HepG2 (cell line): ENCODE data around the gene SLC5A12. TPM values are rescaled to one million over a fixed set of nuclear protein-coding genes. Genes with fewer than 3 reads are reported as not detected.

Experiments
- ATAC-seq: fragments of 200-7000 bp; cut with Tn5 transposase; 3 replicates; pipeline ENCODE4 v1.9.1; 2020; ENCODE audit warnings: mild to moderate bottlenecking, moderate library complexity
- BruUV-seq: library from RNA; stranded (reverse); fragments of 400-500 nt; replicated peaks from 2 replicates; lab custom pipeline; 2021; lab: Mats Ljungman, UMichigan
- CTCF ChIA-PET: fragments of 300-600 bp; formaldehyde crosslinking; extraction: SDS; loops from one replicate; lab custom pipeline; 2021; ENCODE audit warnings: low total read pairs, inconsistent platforms, low intra/inter-chr PET ratio; lab: Yijun Ruan, JAX
- POLR2A ChIA-PET: fragments of 350-600 bp; sonication (Branson Sonifier 250); formaldehyde crosslinking; loops from one replicate; lab custom pipeline; 2020; ENCODE audit warnings: antibody characterized with exemption, inconsistent platforms; lab: Yijun Ruan, JAX
- DNase-seq: peaks from one replicate; pipeline ENCODE4 v3.0.0-alpha.2; 2015; ENCODE audit warnings: low spot score
- FAIRE-seq: peaks from 3 replicates; lab custom pipeline; 2011; peaks lifted over from hg19 to GRCh38; lab: Jason Lieb, UNC
- H2AFZ ChIP-seq: one replicate; pipeline ENCODE4 v1.6.1; 2011; ENCODE audit warnings: low read length, inconsistent platforms
- H3K27ac ChIP-seq: fragments of 300-600 bp; 3 replicates; pipeline ENCODE4 v1.8.0; 2011; ENCODE audit warnings: mixed run types, mild to moderate bottlenecking, mixed read lengths, low read length, inconsistent platforms; ENCODE audit not compliant: insufficient read depth; ENCODE audit errors: extremely low read length
- H3K27me3 ChIP-seq, 2 experiments: fragments of 200-600 bp in 1 of 2; 2 replicates in 1 of 2; 3 replicates in 1 of 2; pipeline versions ENCODE4 v1.6.0 to v1.8.0; 2011; ENCODE audit warnings: low read length in 2 of 2, mild to moderate bottlenecking in 2 of 2, moderate library complexity in 2 of 2, inconsistent platforms in 1 of 2; ENCODE audit not compliant: insufficient read depth in 2 of 2, control insufficient read depth in 1 of 2
- H3K36me3 ChIP-seq, 2 experiments: fragments of 200-600 bp in 1 of 2; replicated peaks in 1 of 2; 2 replicates in 1 of 2; 3 replicates in 1 of 2; pipeline versions ENCODE4 v1.5.1 to v1.8.0; 2011; ENCODE audit warnings: low read length in 2 of 2, inconsistent platforms in 1 of 2; ENCODE audit not compliant: insufficient read depth in 2 of 2, control insufficient read depth in 1 of 2
- H3K4me1 ChIP-seq: 2 replicates; pipeline ENCODE4 v1.5.1; 2012; ENCODE audit warnings: low read length, inconsistent platforms; ENCODE audit not compliant: insufficient read depth
- H3K4me2 ChIP-seq: 2 replicates; pipeline ENCODE4 v1.6.0; 2011; ENCODE audit warnings: low read depth, low read length, inconsistent platforms
- H3K4me3 ChIP-seq, 3 experiments: fragments of 200-600 bp in 1 of 3; sonication (generic), shearing (Covaris generic) in 1 of 3; replicated peaks in 1 of 3; 2 replicates each; pipeline ENCODE4 v1.5.1; 2011 to 2016; ENCODE audit warnings: low read length in 3 of 3, inconsistent platforms in 2 of 3, low read depth in 2 of 3, mild to moderate bottlenecking in 2 of 3, control low read depth in 1 of 3, mixed read lengths in 1 of 3; ENCODE audit not compliant: insufficient read depth in 1 of 3
- H3K79me2 ChIP-seq: one replicate; pipeline ENCODE4 v1.6.1; 2011; ENCODE audit warnings: low read length, inconsistent platforms; ENCODE audit not compliant: insufficient read depth
- H3K9ac ChIP-seq: 2 replicates; pipeline ENCODE4 v1.6.0; 2011; ENCODE audit warnings: mild to moderate bottlenecking, low read depth, low read length, inconsistent platforms; ENCODE audit not compliant: insufficient read depth
- H3K9me3 ChIP-seq: 2 replicates; pipeline ENCODE4 v1.5.1; 2012; ENCODE audit warnings: mild to moderate bottlenecking, low read length
- H4K20me1 ChIP-seq: 2 replicates; pipeline ENCODE4 v1.6.0; 2011; ENCODE audit warnings: inconsistent platforms, mild to moderate bottlenecking, low read length, moderate library complexity; ENCODE audit not compliant: insufficient read depth
- FOSL2 ChIP-seq: sonication (generic); formaldehyde crosslinking; IDR thresholded peaks from 2 replicates; pipeline ENCODE4 v1.4.0; 2020; ENCODE audit warnings: missing genetic modification reagents
- HDAC6 ChIP-seq: fragments of 200-600 bp; sonication (generic); IDR thresholded peaks from 2 replicates; pipeline ENCODE4 v1.7.0; 2017; ENCODE audit warnings: mild to moderate bottlenecking, antibody characterized with exemption, low read length, low read depth
- KLF16 ChIP-seq, 2 experiments: sonication (generic) in 1 of 2; formaldehyde crosslinking in 1 of 2; IDR thresholded peaks; 2 replicates each; pipeline versions ENCODE4 v1.6.1 to v1.8.0; 2016 to 2023; ENCODE audit warnings: missing genetic modification reagents in 2 of 2, missing compliant biosample characterization in 1 of 2
- KMT2A ChIP-seq: sonication (generic); formaldehyde crosslinking; IDR thresholded peaks from 2 replicates; pipeline ENCODE4 v1.4.0; 2020; ENCODE audit warnings: missing genetic modification reagents
- MYNN ChIP-seq: sonication (generic); formaldehyde crosslinking; IDR thresholded peaks from 2 replicates; pipeline ENCODE4 v1.4.0; 2020; ENCODE audit warnings: mild to moderate bottlenecking, low read depth, missing genetic modification reagents
- MZF1 ChIP-seq: sonication (generic); formaldehyde crosslinking; IDR thresholded peaks from 2 replicates; pipeline ENCODE4 v1.8.1; 2023; ENCODE audit warnings: mild to moderate bottlenecking, missing genetic modification reagents, borderline replicate concordance
- NRL ChIP-seq: sonication (generic); formaldehyde crosslinking; IDR thresholded peaks from 2 replicates; pipeline ENCODE4 v1.5.0; 2020; ENCODE audit warnings: missing genetic modification reagents, mild to moderate bottlenecking, moderate library complexity, borderline replicate concordance
- RELA ChIP-seq: sonication (generic); formaldehyde crosslinking; IDR thresholded peaks from 2 replicates; pipeline ENCODE4 v1.4.0; 2020; ENCODE audit warnings: missing genetic modification reagents
- TBX3 ChIP-seq: fragments of 450-650 bp; IDR thresholded peaks from 2 replicates; pipeline ENCODE4 v1.6.1; 2017; ENCODE audit warnings: antibody characterized with exemption, mild to moderate bottlenecking, inconsistent platforms, borderline replicate concordance
- THAP11 ChIP-seq: IDR thresholded peaks from 2 replicates; pipeline ENCODE4 v1.6.1; 2016; ENCODE audit warnings: missing biosample characterization, missing genetic modification reagents
- XRCC5 ChIP-seq: fragments of 200-400 bp; formaldehyde crosslinking; optimal IDR thresholded peaks from 2 replicates; pipeline ENCODE3; 2017; ENCODE audit warnings: mild to moderate bottlenecking, low read length
- ZNF292 ChIP-seq: sonication (generic); formaldehyde crosslinking; IDR thresholded peaks from 2 replicates; pipeline ENCODE4 v1.8.1; 2022; ENCODE audit warnings: mild to moderate bottlenecking, low read depth, missing genetic modification reagents, borderline replicate concordance
- ZNF891 ChIP-seq: sonication (generic); formaldehyde crosslinking; IDR thresholded peaks from 2 replicates; pipeline ENCODE4 v1.5.0; 2020; ENCODE audit warnings: mild to moderate bottlenecking, missing genetic modification reagents
- WGBS: methylation state at CpG from one replicate; pipeline ENCODE4 v1.1.6; 2017; ENCODE audit warnings: low lambda C conversion rate; 5-methylcytosine and 5-hydroxymethylcytosine counted together
- in situ Hi-C: cut with HindIII; loops from 2 replicates; pipeline ENCODE4 v1.10.0; 2017; ENCODE audit warnings: low pct_unique_long_range_greater_than_20kb; ENCODE audit not compliant: extremely low pct_ligation_motif_present
- intact Hi-C: fragments of 100-400 bp; cut with micrococcal nuclease; formaldehyde crosslinking; loops from one replicate; pipeline ENCODE4 v1.10.0; 2022; ENCODE audit not compliant: unreplicated experiment
- polyA plus RNA-seq, 8 experiments: library from polyadenylated mRNA; depleted of rRNA in 3 of 8; stranded (reverse) in 7 of 8; unstranded in 1 of 8; fragments of >200 nt; fragmentation: Illumina TruSeq in 4 of 8; extraction: Trizol in 4 of 8; gene quantifications; 2 replicates each; pipeline versions ENCODE4 v1.2.1 to v1.2.3, GENCODE V29; 2011 to 2016; ENCODE audit warnings: low read depth in 4 of 8, missing spikeins in 1 of 8, mixed read lengths in 1 of 8; ENCODE audit not compliant: insufficient read depth in 1 of 8
- total RNA-seq, 5 experiments: library from RNA; depleted of rRNA; stranded (reverse); fragments of >200 nt; fragmentation: Illumina TruSeq; extraction: Trizol; gene quantifications; 2 replicates each; pipeline ENCODE4 v1.2.3, GENCODE V29; 2016; ENCODE audit warnings: low read depth in 1 of 5
- TF ChIP-seq, protein P1 (sequence below): IDR thresholded peaks from 2 replicates; pipeline ENCODE4 v1.6.1; 2016; ENCODE audit warnings: missing biosample characterization, missing genetic modification reagents, low read depth
- TF ChIP-seq, protein P2 (sequence below): sonication (generic); formaldehyde crosslinking; IDR thresholded peaks from 2 replicates; pipeline ENCODE4 v1.4.0; 2020; ENCODE audit warnings: missing genetic modification reagents, borderline replicate concordance
- TF ChIP-seq, protein P3 (sequence below): sonication (generic); formaldehyde crosslinking; IDR thresholded peaks from 2 replicates; pipeline ENCODE4 v1.5.0; 2020; ENCODE audit warnings: mild to moderate bottlenecking, missing genetic modification reagents

SLC5A12 gene
- total and polyA plus RNA-seq, 2 of the 13 experiments (the other 11 are each of a cell fraction or from before 2014, with no cell fraction given), result not detected

DNA sequence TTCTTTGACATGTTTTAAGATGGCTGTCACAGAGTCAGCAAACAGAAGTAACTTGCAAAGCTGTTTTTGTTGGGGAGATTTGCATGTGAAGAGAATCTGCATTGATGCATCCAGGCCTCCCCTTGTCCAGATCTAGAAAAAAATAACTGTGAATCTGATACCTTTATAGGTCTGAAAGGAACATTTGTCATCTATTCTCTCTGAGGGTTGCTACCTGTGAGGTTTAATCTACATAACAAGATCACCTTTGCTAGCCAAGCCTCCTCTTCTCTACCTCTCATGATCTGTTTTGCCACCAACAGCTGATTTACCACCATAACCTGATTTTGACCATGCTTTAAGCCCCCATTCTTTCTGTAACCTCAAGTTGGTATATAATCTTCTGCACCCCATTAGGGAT is 47.2 kb upstream of the SLC5A12 start (continued):
- TF ChIP-seq KLF16 (CRISPR knock-in tag; IDR thresholded peaks at IDR 0.05), result no peak
- TF ChIP-seq, protein P1, sequence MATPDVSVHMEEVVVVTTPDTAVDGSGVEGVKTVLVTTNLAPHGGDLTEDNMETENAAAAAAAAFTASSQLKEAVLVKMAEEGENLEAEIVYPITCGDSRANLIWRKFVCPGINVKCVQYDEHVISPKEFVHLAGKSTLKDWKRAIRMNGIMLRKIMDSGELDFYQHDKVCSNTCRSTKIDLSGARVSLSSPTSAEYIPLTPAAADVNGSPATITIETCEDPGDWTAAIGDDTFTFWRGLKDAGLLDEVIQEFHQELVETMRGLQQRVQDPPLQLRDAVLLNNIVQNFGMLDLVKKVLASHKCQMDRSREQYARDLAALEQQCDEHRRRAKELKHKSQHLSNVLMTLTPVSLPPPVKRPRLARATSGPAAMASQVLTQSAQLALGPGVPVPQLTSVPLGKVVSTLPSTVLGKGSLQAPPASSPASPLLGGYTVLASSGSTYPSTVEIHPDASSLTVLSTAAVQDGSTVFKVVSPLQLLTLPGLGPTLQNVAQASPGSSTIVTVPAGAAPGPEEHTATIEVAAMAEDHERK (CRISPR knock-in tag), result no peak
- TF ChIP-seq, protein P2, sequence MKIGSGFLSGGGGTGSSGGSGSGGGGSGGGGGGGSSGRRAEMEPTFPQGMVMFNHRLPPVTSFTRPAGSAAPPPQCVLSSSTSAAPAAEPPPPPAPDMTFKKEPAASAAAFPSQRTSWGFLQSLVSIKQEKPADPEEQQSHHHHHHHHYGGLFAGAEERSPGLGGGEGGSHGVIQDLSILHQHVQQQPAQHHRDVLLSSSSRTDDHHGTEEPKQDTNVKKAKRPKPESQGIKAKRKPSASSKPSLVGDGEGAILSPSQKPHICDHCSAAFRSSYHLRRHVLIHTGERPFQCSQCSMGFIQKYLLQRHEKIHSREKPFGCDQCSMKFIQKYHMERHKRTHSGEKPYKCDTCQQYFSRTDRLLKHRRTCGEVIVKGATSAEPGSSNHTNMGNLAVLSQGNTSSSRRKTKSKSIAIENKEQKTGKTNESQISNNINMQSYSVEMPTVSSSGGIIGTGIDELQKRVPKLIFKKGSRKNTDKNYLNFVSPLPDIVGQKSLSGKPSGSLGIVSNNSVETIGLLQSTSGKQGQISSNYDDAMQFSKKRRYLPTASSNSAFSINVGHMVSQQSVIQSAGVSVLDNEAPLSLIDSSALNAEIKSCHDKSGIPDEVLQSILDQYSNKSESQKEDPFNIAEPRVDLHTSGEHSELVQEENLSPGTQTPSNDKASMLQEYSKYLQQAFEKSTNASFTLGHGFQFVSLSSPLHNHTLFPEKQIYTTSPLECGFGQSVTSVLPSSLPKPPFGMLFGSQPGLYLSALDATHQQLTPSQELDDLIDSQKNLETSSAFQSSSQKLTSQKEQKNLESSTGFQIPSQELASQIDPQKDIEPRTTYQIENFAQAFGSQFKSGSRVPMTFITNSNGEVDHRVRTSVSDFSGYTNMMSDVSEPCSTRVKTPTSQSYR (CRISPR knock-in tag), result no peak
- TF ChIP-seq, all 625 proteins: peak for 0

DNA sequence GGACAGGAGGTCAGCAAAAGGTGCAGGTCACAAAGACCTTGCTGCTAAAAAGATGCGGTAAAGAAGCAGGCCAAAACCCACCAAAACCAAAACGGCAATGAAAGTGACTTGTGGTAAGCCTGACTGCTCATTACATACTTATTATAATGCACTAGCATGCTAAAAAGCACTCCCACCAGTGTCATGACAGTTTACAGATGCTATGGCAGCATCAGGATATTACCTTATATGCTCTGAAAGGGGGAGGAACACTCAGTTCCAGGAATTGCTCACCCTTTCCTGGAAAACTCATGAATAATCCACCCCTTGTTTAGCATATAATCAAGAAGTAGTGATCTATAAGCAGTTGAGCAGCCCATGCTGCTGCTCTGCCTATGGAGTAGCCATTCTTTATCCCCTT is 45.2 kb upstream of the SLC5A12 start:
- Histone ChIP-seq H3K27me3 (no peaks in the 10 kb centered on the region), H4K20me1 (no peaks in the 10 kb centered on the region), H3K36me3 (no peaks in the 10 kb centered on the region), H3K4me2 (no peak overlapping the region), H3K9me3 (no peaks in the 10 kb centered on the region), H3K27ac (no peak overlapping the region), H3K4me1 (no peaks in the 10 kb centered on the region), H2AFZ (no peak overlapping the region), H3K79me2 (no peaks in the 10 kb centered on the region), H3K9ac (no peak overlapping the region), H3K4me3 (no peak overlapping the region)
- DNase-seq, result no peak
- no peak for FAIRE-seq
- ATAC-seq, result no peak
- in situ Hi-C loops, result loop anchor here (25.0 kb wide), 1 partner anchor 720 kb away; no protein-coding TSS in a partner anchor
- intact Hi-C loops, result no loop called here
- POLR2A ChIA-PET, result no interaction called here
- BruUV-seq, result no TSS peak
- WGBS, result 35% methylated on average over 2 of the region's 2 CpGs
- CTCF ChIA-PET, result no interaction called here
- TF ChIP-seq RELA (CRISPR knock-in tag), result no peak
- TF ChIP-seq ZNF292 (CRISPR knock-in tag), result no peak
- TF ChIP-seq FOSL2 (CRISPR knock-in tag), result no peak
- TF ChIP-seq HDAC6, result no peak
- TF ChIP-seq XRCC5, result no peak
- TF ChIP-seq THAP11 (CRISPR knock-in tag), result no peak
- no peak for TF ChIP-seq TBX3
- no peak for TF ChIP-seq ZNF891
- TF ChIP-seq MYNN (CRISPR knock-in tag), result no peak
- TF ChIP-seq MZF1, result no peak
- TF ChIP-seq NRL (CRISPR knock-in tag), result no peak
- TF ChIP-seq, protein P3, sequence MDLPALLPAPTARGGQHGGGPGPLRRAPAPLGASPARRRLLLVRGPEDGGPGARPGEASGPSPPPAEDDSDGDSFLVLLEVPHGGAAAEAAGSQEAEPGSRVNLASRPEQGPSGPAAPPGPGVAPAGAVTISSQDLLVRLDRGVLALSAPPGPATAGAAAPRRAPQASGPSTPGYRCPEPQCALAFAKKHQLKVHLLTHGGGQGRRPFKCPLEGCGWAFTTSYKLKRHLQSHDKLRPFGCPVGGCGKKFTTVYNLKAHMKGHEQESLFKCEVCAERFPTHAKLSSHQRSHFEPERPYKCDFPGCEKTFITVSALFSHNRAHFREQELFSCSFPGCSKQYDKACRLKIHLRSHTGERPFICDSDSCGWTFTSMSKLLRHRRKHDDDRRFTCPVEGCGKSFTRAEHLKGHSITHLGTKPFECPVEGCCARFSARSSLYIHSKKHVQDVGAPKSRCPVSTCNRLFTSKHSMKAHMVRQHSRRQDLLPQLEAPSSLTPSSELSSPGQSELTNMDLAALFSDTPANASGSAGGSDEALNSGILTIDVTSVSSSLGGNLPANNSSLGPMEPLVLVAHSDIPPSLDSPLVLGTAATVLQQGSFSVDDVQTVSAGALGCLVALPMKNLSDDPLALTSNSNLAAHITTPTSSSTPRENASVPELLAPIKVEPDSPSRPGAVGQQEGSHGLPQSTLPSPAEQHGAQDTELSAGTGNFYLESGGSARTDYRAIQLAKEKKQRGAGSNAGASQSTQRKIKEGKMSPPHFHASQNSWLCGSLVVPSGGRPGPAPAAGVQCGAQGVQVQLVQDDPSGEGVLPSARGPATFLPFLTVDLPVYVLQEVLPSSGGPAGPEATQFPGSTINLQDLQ (CRISPR knock-in tag), result no peak
- no peak for TF ChIP-seq KMT2A (CRISPR knock-in tag)
